K562 (cell line): ENCODE data around the gene ODAM. TPM values are rescaled to one million over a fixed set of nuclear protein-coding genes. Genes with fewer than 3 reads are reported as not detected.

Source experiments
- ATAC-seq: fragments of 200-7000 bp; cut with Tn5 transposase; 3 replicates; pipeline ENCODE4 v1.9.1; 2020; ENCODE audit warnings: moderate library complexity
- BruUV-seq: library from RNA; stranded (reverse); fragments of 400-500 nt; replicated peaks from 2 replicates; lab custom pipeline; 2021; lab: Mats Ljungman, UMichigan
- CTCF ChIA-PET: fragments of 300-600 bp; formaldehyde crosslinking; extraction: SDS; loops from one replicate; lab custom pipeline; 2021; ENCODE audit warnings: low intra/inter-chr PET ratio; lab: Yijun Ruan, JAX
- POLR2A ChIA-PET: fragments of 300-600, 350-650 bp; sonication (Branson Sonifier 250); formaldehyde crosslinking; extraction: SDS; loops from one replicate; lab custom pipeline; 2021; ENCODE audit warnings: antibody characterized with exemption, inconsistent platforms; lab: Yijun Ruan, JAX
- DNase-seq, 4 experiments: peaks; one replicate each; pipeline versions ENCODE4 v3.0.0 to v3.0.0-alpha.2; 2011 to 2018; ENCODE audit warnings: low spot score in 3 of 4, mixed read lengths in 3 of 4; ENCODE audit errors: extremely low read depth in 1 of 4
- FAIRE-seq: peaks from 2 replicates; lab custom pipeline; 2011; peaks lifted over from hg19 to GRCh38; lab: Jason Lieb, UNC
- H2AFZ ChIP-seq: 2 replicates; pipeline ENCODE4 v1.6.0; 2011; ENCODE audit warnings: low read depth, low read length, control low read depth, inconsistent platforms
- H3K27ac ChIP-seq: fragments of 200-600 bp; 3 replicates; pipeline ENCODE4 v1.8.0; 2011; ENCODE audit warnings: low read depth, mild to moderate bottlenecking, control low read depth, inconsistent platforms, low read length, moderate library complexity, mixed read lengths; ENCODE audit errors: extremely low read depth
- H3K27me3 ChIP-seq, 2 experiments: fragments of 300-600 bp in 1 of 2; 2 replicates in 1 of 2; 3 replicates in 1 of 2; pipeline versions ENCODE4 v1.6.0 to v1.8.0; 2011; ENCODE audit warnings: inconsistent platforms in 2 of 2, low read length in 2 of 2, mild to moderate bottlenecking in 1 of 2, mixed read lengths in 1 of 2, moderate library complexity in 1 of 2; ENCODE audit not compliant: control insufficient read depth in 2 of 2, insufficient read depth in 2 of 2
- H3K36me3 ChIP-seq: fragments of 300-600 bp; 3 replicates; pipeline ENCODE4 v1.8.0; 2011; ENCODE audit warnings: mild to moderate bottlenecking, low read length, inconsistent platforms; ENCODE audit not compliant: control insufficient read depth, insufficient read depth
- H3K4me1 ChIP-seq, 2 experiments: fragments of 200-600 bp in 1 of 2; replicated peaks in 1 of 2; 2 replicates in 1 of 2; 3 replicates in 1 of 2; pipeline versions ENCODE4 v1.5.1 to v1.8.0; 2011; ENCODE audit warnings: inconsistent platforms in 2 of 2, low read length in 2 of 2, mild to moderate bottlenecking in 1 of 2, mixed read lengths in 1 of 2, moderate library complexity in 1 of 2; ENCODE audit not compliant: control insufficient read depth in 2 of 2, insufficient read depth in 2 of 2
- H3K4me2 ChIP-seq: 2 replicates; pipeline ENCODE4 v1.6.1; 2011; ENCODE audit warnings: low read length, control low read depth, inconsistent platforms, mixed read lengths; ENCODE audit not compliant: insufficient read depth
- H3K4me3 ChIP-seq: fragments of 200-600 bp; sonication (generic), shearing (Covaris generic); 2 replicates; pipeline ENCODE4 v1.5.1; 2016; ENCODE audit warnings: control low read depth, inconsistent platforms
- H3K79me2 ChIP-seq: fragments of 200-600 bp; 3 replicates; pipeline ENCODE4 v1.8.0; 2011; ENCODE audit warnings: low read length, inconsistent platforms; ENCODE audit not compliant: control insufficient read depth, insufficient read depth
- H3K9ac ChIP-seq, 2 experiments: 2 replicates each; pipeline versions ENCODE4 v1.6.0 to v1.6.1; 2011; ENCODE audit warnings: low read depth in 2 of 2, low read length in 2 of 2, control low read depth in 1 of 2, inconsistent platforms in 1 of 2, mild to moderate bottlenecking in 1 of 2, mixed read lengths in 1 of 2; ENCODE audit not compliant: insufficient read depth in 1 of 2
- H3K9me1 ChIP-seq: one replicate; pipeline ENCODE4 v1.6.0; 2011; ENCODE audit warnings: inconsistent platforms, mild to moderate bottlenecking, low read length, moderate library complexity; ENCODE audit not compliant: control insufficient read depth, insufficient read depth
- H3K9me3 ChIP-seq: replicated peaks from 2 replicates; pipeline ENCODE4 v1.5.1; 2011; ENCODE audit warnings: low read depth, low read length, inconsistent platforms; ENCODE audit not compliant: control insufficient read depth, insufficient read depth
- H4K20me1 ChIP-seq: replicated peaks from 2 replicates; pipeline ENCODE4 v1.6.1; 2011; ENCODE audit warnings: low read length, inconsistent platforms, mixed read lengths; ENCODE audit not compliant: control insufficient read depth, insufficient read depth
- ESRRB ChIP-seq: fragments of 250-450 bp; sonication (Bioruptor Pico); IDR thresholded peaks from 2 replicates; pipeline ENCODE4 v1.5.0; 2020; ENCODE audit warnings: mild to moderate bottlenecking, moderate library complexity, borderline replicate concordance
- MAZ ChIP-seq, 2 experiments: fragments of 450-650 bp in 1 of 2; sonication (generic) in 1 of 2; formaldehyde crosslinking; IDR thresholded peaks in 1 of 2; conservative IDR thresholded peaks in 1 of 2; 2 replicates each; pipeline versions ENCODE4 v1.4.0 to v1.5.0; 2020; ENCODE audit warnings: mild to moderate bottlenecking in 1 of 2, missing genetic modification reagents in 1 of 2
- TAL1 ChIP-seq: fragments of 450-650 bp; IDR thresholded peaks from 2 replicates; pipeline ENCODE4 v1.6.1; 2016; ENCODE audit warnings: mild to moderate bottlenecking
- ZBTB26 ChIP-seq: fragments of 450-650 bp; formaldehyde crosslinking; IDR thresholded peaks from 2 replicates; pipeline ENCODE4 v1.4.0; 2022; ENCODE audit warnings: missing genetic modification characterization
- ZBTB5 ChIP-seq: fragments of 450-650 bp; IDR thresholded peaks from 2 replicates; pipeline ENCODE4 v1.6.1; 2017; ENCODE audit warnings: antibody characterized with exemption
- ZC3H8 ChIP-seq: fragments of 450-650 bp; IDR thresholded peaks from 2 replicates; pipeline ENCODE4 v1.6.1; 2017
- ZNF140 ChIP-seq: fragments of 250-450 bp; sonication (Bioruptor Pico); IDR thresholded peaks from 2 replicates; pipeline ENCODE4 v1.8.0; 2021; ENCODE audit warnings: moderate library complexity, mild to moderate bottlenecking, inconsistent platforms
- ZNF23 ChIP-seq: fragments of 250-450 bp; sonication (Bioruptor Pico); IDR thresholded peaks from 2 replicates; pipeline ENCODE4 v1.4.0; 2020; ENCODE audit warnings: mild to moderate bottlenecking
- ZNF324 ChIP-seq: fragments of 250-450 bp; sonication (Bioruptor Pico); IDR thresholded peaks from 2 replicates; pipeline ENCODE4 v1.4.0; 2020; ENCODE audit warnings: mild to moderate bottlenecking
- ZNF445 ChIP-seq: fragments of 250-450 bp; sonication (Bioruptor Pico); IDR thresholded peaks from 2 replicates; pipeline ENCODE4 v1.4.0; 2020; ENCODE audit warnings: low read depth, mild to moderate bottlenecking, moderate library complexity
- WGBS: fragments of 100-300 bp; shearing (Covaris generic); methylation state at CpG from one replicate; pipeline ENCODE4 v1.1.6; 2016; ENCODE audit warnings: low coverage, mixed read lengths; ENCODE audit not compliant: insufficient coverage; ENCODE audit errors: missing lambda C conversion rate; 5-methylcytosine and 5-hydroxymethylcytosine counted together
- in situ Hi-C: fragments of 300-500 bp; cut with MboI; formaldehyde crosslinking; loops from 4 replicates; pipeline ENCODE4 v1.15.0; 2018; ENCODE audit warnings: inconsistent platforms, mixed read lengths
- intact Hi-C: fragments of 100-400 bp; cut with micrococcal nuclease; formaldehyde crosslinking; loops from 2 replicates; pipeline ENCODE4 v1.14.2; 2022
- polyA plus RNA-seq, 8 experiments: library from polyadenylated mRNA; depleted of rRNA in 4 of 8; stranded (reverse) in 5 of 8; unstranded in 3 of 8; fragments of >200 nt; fragmentation: Nextera tagmentation in 2 of 8; fragmentation: Illumina TruSeq in 1 of 8; extraction: Ambion mirVana in 2 of 8; extraction: Trizol in 1 of 8; gene quantifications; 2 replicates each; pipeline versions ENCODE4 v1.2.1 to v1.2.3, GENCODE V29; 2011 to 2014; ENCODE audit warnings: inconsistent platforms in 1 of 8, missing spikeins in 1 of 8
- total RNA-seq, 7 experiments: library from RNA; depleted of rRNA in 6 of 7; stranded (reverse); fragments of >200 nt in 6 of 7; fragmentation: Illumina TruSeq in 2 of 7; extraction: Trizol in 2 of 7; gene quantifications; 2 replicates each; pipeline versions ENCODE4 v1.2.1 to v1.2.3, GENCODE V29; 2011 to 2021; ENCODE audit warnings: low replicate concordance in 1 of 7

Gene ODAM
- total and polyA plus RNA-seq, 9 of the 15 experiments (the other 6 are each of a cell fraction or from before 2014, with no cell fraction given), result not detected

- CTCF ChIA-PET, result no interaction called here
- H4K20me1 ChIP-seq, result no peaks in the 10 kb centered on the region
- BruUV-seq, result no TSS peak
- H3K9me3 ChIP-seq, result no peaks in the 10 kb centered on the region
- no peak within 1 kb of the TSS for H2AFZ ChIP-seq
- TF ChIP-seq ZNF140 (CRISPR knock-in tag) (no peak), ZNF23 (no peak), ZNF445 (CRISPR knock-in tag) (no peak), MAZ (CRISPR knock-in tag; conservative IDR thresholded peaks at IDR 0.05 in 1 of 2, IDR thresholded peaks at IDR 0.05 in 1 of 2) (no peak), ZBTB5 (no peak), ZBTB26 (CRISPR knock-in tag) (no peak), ZC3H8 (no peak), ESRRB (CRISPR knock-in tag) (no peak), ZNF324 (CRISPR knock-in tag) (no peak), TAL1 (no peak)
- H3K4me2 ChIP-seq, result no peak within 1 kb of the TSS
- H3K9me1 ChIP-seq, result no peaks in the 10 kb centered on the region
- POLR2A ChIA-PET, result no interaction called here
- no peaks in the 10 kb centered on the region for H3K27me3 ChIP-seq
- in situ Hi-C loops (no loop called here), intact Hi-C loops (no loop called here)
- ATAC-seq, result no peak
- 0% methylated on average over 3 of the region's 3 CpGs for WGBS
- no peak for FAIRE-seq
- no peaks in the 10 kb centered on the region for H3K79me2 ChIP-seq
- no peak for DNase-seq
- H3K9ac ChIP-seq, result no peak within 1 kb of the TSS
- H3K36me3 ChIP-seq, result no peaks in the 10 kb centered on the region
- H3K27ac ChIP-seq, result no peak within 1 kb of the TSS
- H3K4me1 ChIP-seq, result no peaks in the 10 kb centered on the region
- no peak within 1 kb of the TSS for H3K4me3 ChIP-seq
Measured at GRCh38 chr4:70153937-70154336, 41.6 kb upstream of the ODAM start, which contains the start of gene PRR27. TSS of gene PRR27 (plus strand) at chr4:70154237. CDS start at chr4:70154376, 139 bp downstream.
